Subcutaneous abdominal adipose tissue (tissue), 5 donors: ENCODE results near the gene PGAP6.
"Not testable (repeated sequence)": the region's sequence is repeated elsewhere in the genome, so short reads cannot be mapped to it uniquely, and the experiment has no call there.

ENCODE experiments used
- H3K27ac ChIP-seq: one replicate; pipeline ENCODE4 v1.7.0; 2013; ENCODE audit warnings: low read depth, mild to moderate bottlenecking, inconsistent platforms, low read length, moderate library complexity
- H3K27me3 ChIP-seq, 5 donors: one replicate each; pipeline ENCODE4 v1.7.0; 2013; ENCODE audit warnings: low read length in 5 of 5, inconsistent platforms in 1 of 5; ENCODE audit not compliant: control insufficient read depth in 5 of 5, insufficient read depth in 4 of 5
- H3K36me3 ChIP-seq, 5 donors: one replicate each; pipeline ENCODE4 v1.7.0; 2013; ENCODE audit warnings: low read length in 5 of 5; ENCODE audit not compliant: control insufficient read depth in 5 of 5, insufficient read depth in 5 of 5
- H3K4me1 ChIP-seq, 5 donors: one replicate each; pipeline ENCODE4 v1.7.0; 2013; ENCODE audit warnings: low read length in 5 of 5, mild to moderate bottlenecking in 3 of 5, moderate library complexity in 1 of 5; ENCODE audit not compliant: control insufficient read depth in 5 of 5, insufficient read depth in 5 of 5
- H3K4me3 ChIP-seq, 5 donors: one replicate each; pipeline ENCODE4 v1.7.0; 2013; ENCODE audit warnings: low read length in 5 of 5, low read depth in 1 of 5
- H3K9ac ChIP-seq, 5 donors: one replicate each; pipeline ENCODE4 v1.7.0; 2013; ENCODE audit warnings: low read length in 5 of 5, mild to moderate bottlenecking in 4 of 5, moderate library complexity in 3 of 5
- H3K9me3 ChIP-seq, 5 donors: one replicate each; pipeline ENCODE4 v1.7.0; 2013; ENCODE audit warnings: low read length in 5 of 5; ENCODE audit not compliant: control insufficient read depth in 5 of 5
- donor health status: healthy.
- donor health status: healthy.
- donor health status: healthy.
- donor health status: healthy.
- donor health status: healthy.

PGAP6 gene

GRCh38 chr16:341974-342336 lies 39.8 kb downstream of the PGAP6 start:
- H3K4me1 ChIP-seq, H3K4me3 ChIP-seq, H3K27ac ChIP-seq, H3K9ac ChIP-seq, H3K27me3 ChIP-seq, H3K9me3 ChIP-seq: not testable (repeated sequence)
- peaks cover 0 to 35% (median 25%) of the 10 kb centered on the region in 5 donors for H3K36me3 ChIP-seq

DNA sequence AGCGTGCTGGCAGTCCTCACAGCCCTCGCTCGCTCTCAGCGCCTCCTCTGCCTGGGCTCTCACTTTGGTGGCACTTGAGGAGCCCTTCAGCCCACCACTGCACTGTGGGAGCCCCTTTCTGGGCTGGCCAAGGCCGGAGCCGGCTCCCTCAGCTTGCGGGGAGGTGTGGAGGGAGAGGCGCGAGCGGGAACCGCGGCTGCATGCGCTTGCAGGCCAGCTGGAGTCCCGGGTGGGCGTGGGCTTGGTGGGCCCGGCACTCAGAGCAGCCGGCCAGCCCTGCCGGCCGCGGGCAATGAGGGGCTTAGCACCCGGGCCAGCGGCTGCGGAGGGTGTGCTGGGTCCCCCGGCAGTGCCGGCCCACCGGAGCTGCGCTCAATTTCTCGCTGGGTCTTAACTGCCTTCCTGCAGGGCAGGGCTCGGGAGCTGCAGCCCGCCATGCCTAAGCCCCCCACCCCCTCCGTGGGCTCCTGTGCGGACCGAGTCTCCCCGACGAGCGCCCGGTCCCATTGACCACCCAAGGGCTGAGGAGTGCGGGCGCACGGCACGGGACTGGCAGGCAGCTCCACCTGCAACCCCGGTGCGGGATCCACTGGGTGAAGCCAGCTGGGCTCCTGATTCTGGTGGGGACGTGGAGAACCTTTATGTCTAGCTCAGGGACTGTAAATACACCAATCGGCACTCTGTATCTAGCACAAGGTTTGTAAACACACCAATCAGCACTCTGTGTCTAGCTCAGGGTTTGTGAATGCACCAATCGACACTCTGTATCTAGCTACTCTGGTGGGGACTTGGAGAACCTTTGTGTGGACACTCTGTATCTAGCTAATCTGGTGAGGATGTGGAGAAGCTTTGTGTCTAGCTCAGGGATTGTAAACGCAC lies 40.4 kb downstream of the PGAP6 start:
- peaks cover 0 to 29% (median 19%) of the 10 kb centered on the region in 5 donors for H3K36me3 ChIP-seq
- H3K9ac ChIP-seq, H3K27ac ChIP-seq, H3K4me3 ChIP-seq, H3K4me1 ChIP-seq, H3K9me3 ChIP-seq, H3K27me3 ChIP-seq: not testable (repeated sequence)

DNA sequence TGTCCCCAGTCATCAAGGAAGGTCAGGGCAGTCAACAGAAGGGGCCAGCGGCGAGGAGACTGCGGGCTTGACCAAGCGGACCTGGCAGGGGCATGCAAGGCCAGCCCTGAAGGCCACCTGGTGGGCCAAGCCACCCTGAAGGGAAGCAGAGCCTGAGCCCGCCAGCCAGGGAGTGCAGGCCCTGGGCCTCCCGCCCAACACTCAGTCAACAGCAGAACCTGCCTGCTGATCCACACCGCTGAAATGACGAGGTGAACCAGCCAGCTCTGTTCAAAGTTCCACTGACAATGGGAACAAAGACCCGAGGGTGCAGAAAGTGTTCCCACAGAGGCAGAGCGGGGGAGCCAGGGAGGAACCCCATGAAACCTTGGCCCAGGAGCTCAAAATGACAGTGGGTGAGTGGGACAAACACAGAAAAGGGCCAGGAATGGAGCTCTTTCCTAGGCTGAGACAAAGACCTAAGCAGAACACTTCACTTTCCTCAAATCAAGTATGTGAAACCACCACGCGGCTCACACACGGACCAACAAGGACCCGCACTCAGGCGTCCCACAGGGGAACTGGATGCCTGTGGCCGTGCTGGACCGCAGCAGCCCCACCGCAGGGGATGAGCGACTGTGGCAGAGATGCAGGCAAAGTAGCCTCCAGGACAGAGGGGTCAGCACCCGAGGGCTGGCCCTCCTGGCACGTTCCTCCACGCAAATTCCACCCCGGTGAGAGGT lies 41.2 kb downstream of the PGAP6 start:
- Histone ChIP-seq H3K4me1 (peaks cover 0 to 9% (median 4%) of the 10 kb centered on the region in 5 donors), H3K9me3 (no peaks in the 10 kb centered on the region), H3K4me3 (no peak overlapping the region), H3K36me3 (peaks cover 0 to 21% (median 14%) of the 10 kb centered on the region in 5 donors), H3K27ac (no peak overlapping the region), H3K27me3 (no peaks in the 10 kb centered on the region), H3K9ac (no peak overlapping the region)

DNA sequence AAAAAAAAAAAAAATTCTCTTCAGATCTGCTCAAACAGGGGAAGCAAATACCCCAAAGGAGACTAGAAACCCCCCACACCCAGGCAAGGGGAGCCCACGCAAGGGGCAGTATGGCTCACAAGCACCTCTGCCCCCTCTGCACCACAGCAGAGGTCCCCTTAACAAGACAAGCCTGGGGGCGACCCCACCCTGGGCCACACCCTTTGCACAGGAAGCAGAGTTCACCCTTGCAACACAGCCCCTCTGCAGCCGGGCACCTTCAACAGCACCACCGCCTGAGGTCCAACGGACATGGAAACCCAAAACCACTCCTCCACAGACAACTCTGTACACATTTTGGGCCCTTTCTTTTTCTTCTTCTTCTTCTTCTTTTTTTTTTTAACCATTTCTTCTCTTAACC lies 42.1 kb downstream of the PGAP6 start:
- no peaks in the 10 kb centered on the region for H3K9me3 ChIP-seq
- no peak overlapping the region for H3K27ac ChIP-seq
- H3K27me3 ChIP-seq = no peaks in the 10 kb centered on the region
- no peak overlapping the region for H3K9ac ChIP-seq
- H3K36me3 ChIP-seq = peaks cover 0 to 13% (median 8%) of the 10 kb centered on the region in 5 donors
- peaks cover 0 to 8% (median 4%) of the 10 kb centered on the region in 5 donors for H3K4me1 ChIP-seq
- no peak overlapping the region for H3K4me3 ChIP-seq

DNA sequence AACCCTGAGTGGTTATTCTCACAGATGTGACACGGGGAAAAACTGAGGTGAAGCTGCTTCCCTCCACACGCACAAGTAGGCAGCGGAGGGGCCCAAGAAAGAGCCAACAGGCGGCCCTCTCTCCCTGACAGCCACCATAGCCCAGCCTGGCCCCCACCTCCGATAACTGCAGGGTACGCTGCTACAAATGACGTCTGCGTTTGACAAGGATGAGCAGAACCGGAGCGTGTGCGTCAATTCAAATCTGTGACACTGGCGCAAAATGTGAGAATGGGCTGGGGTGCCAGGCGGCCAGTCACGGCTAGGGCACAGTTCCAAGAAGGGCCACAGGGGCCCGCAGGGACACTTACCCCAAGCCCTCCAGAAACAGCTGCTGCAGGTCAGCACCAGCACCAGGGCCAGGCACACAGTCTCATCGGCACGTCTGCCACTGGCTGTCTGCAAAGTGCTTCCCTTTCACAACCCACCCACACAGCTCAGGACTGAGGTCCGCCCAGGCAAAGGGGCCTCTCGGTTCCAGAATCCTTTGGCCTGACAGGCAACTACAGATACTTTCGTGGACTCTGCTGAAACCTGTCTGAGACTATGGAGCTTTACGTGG lies 43.7 kb downstream of the PGAP6 start:
- H3K27ac ChIP-seq = no peak overlapping the region
- peaks cover 0 to 10% (median 6%) of the 10 kb centered on the region in 5 donors for H3K36me3 ChIP-seq
- H3K4me1 ChIP-seq = peaks cover 0 to 7% (median 4%) of the 10 kb centered on the region in 5 donors
- peak overlapping the region in 1 of 5 donors; percentile 25 for H3K9ac ChIP-seq
- H3K27me3 ChIP-seq = no peaks in the 10 kb centered on the region
- no peaks in the 10 kb centered on the region for H3K9me3 ChIP-seq
- no peak overlapping the region for H3K4me3 ChIP-seq

GRCh38 chr16:337437-337836 lies 44.3 kb downstream of the PGAP6 start:
- Histone ChIP-seq H3K27ac (no peak overlapping the region), H3K27me3 (no peaks in the 10 kb centered on the region), H3K9me3 (no peaks in the 10 kb centered on the region), H3K4me3 (no peak overlapping the region), H3K9ac (no peak overlapping the region), H3K36me3 (peaks cover 0 to 4% (median under 1%) of the 10 kb centered on the region in 5 donors), H3K4me1 (peaks cover 0 to 6% (median 4%) of the 10 kb centered on the region in 5 donors)

DNA sequence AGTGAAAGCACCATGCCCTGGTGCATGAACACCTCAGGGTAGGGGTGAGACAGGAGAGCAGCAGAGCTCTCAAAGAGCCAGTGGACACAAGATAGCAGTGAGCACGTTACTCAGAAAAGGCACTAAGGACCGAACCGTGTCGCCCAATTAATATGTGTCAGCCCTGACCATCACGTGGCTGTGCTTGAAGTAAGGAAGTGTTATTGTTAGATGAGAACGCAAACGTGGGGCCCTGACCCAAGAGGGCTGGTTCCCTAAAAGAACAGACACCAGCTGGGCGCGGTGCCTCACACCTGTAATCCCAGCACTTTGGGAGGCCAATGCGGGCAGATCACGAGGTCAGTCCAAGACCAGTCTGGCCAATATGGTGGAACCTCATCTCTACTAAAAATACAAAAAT lies 45.5 kb downstream of the PGAP6 start:
- H3K27ac ChIP-seq = no peak overlapping the region
- no peaks in the 10 kb centered on the region for H3K36me3 ChIP-seq
- no peaks in the 10 kb centered on the region for H3K27me3 ChIP-seq
- H3K4me3 ChIP-seq = no peak overlapping the region
- H3K4me1 ChIP-seq = peaks cover 0 to 9% (median 5%) of the 10 kb centered on the region in 5 donors
- no peak overlapping the region for H3K9ac ChIP-seq
- H3K9me3 ChIP-seq = no peaks in the 10 kb centered on the region

GRCh38 chr16:334861-335632 lies 46.7 kb downstream of the PGAP6 start:
- H3K36me3 ChIP-seq, H3K27ac ChIP-seq, H3K9me3 ChIP-seq, H3K4me3 ChIP-seq, H3K9ac ChIP-seq, H3K27me3 ChIP-seq: not testable (repeated sequence)
- H3K4me1 ChIP-seq = peaks cover 0 to 20% (median 12%) of the 10 kb centered on the region in 5 donors

- not testable (repeated sequence) for H3K4me3 ChIP-seq, H3K9ac ChIP-seq, H3K27ac ChIP-seq, H3K36me3 ChIP-seq, H3K9me3 ChIP-seq, H3K27me3 ChIP-seq
- H3K4me1 ChIP-seq = peaks cover 0 to 16% (median 8%) of the 10 kb centered on the region in 5 donors
These were observed 47.5 kb downstream of the PGAP6 start for GRCh38 chr16:334164-334832.
